KMS-11 (cell line): ENCODE data around the gene DSCAML1.

Experiments
- H2AFZ ChIP-seq: fragments of 200-600 bp; sonication (generic); 2 replicates; pipeline ENCODE4 v1.6.1; 2016; ENCODE audit warnings: antibody characterized with exemption, mixed run types, low read depth
- H3K27ac ChIP-seq: fragments of 200-600 bp; sonication (generic); 2 replicates; pipeline ENCODE4 v1.6.1; 2016; ENCODE audit warnings: mild to moderate bottlenecking, mixed run types
- H3K27me3 ChIP-seq: fragments of 200-600 bp; sonication (generic); 2 replicates; pipeline ENCODE4 v1.6.1; 2017; ENCODE audit warnings: mild to moderate bottlenecking, low read depth, mixed run types, moderate library complexity; ENCODE audit not compliant: insufficient read depth
- H3K36me3 ChIP-seq: fragments of 200-600 bp; sonication (generic); 2 replicates; pipeline ENCODE4 v1.6.1; 2017; ENCODE audit warnings: mild to moderate bottlenecking, mixed run types; ENCODE audit not compliant: insufficient read depth
- H3K4me1 ChIP-seq: fragments of 200-600 bp; sonication (generic); 2 replicates; pipeline ENCODE4 v1.6.1; 2016; ENCODE audit warnings: mild to moderate bottlenecking, low read depth, mixed run types; ENCODE audit not compliant: poor library complexity, severe bottlenecking
- H3K4me2 ChIP-seq: fragments of 200-600 bp; sonication (generic); 2 replicates; pipeline ENCODE4 v1.7.0; 2016; ENCODE audit warnings: mild to moderate bottlenecking, mixed run types
- H3K4me3 ChIP-seq: fragments of 200-600 bp; sonication (generic); IDR thresholded peaks from 2 replicates; pipeline ENCODE4 v1.6.1; 2017; ENCODE audit warnings: low read depth, low read length, mixed read lengths; ENCODE audit not compliant: insufficient read depth
- H3K79me2 ChIP-seq: fragments of 200-600 bp; sonication (generic); 2 replicates; pipeline ENCODE4 v1.6.1; 2016; ENCODE audit warnings: low read depth, mixed run types; ENCODE audit not compliant: insufficient read depth
- H3K9ac ChIP-seq: fragments of 200-600 bp; sonication (generic); 2 replicates; pipeline ENCODE4 v1.6.1; 2016; ENCODE audit warnings: mild to moderate bottlenecking, mixed run types
- H4K20me1 ChIP-seq: fragments of 200-600 bp; sonication (generic); 2 replicates; pipeline ENCODE4 v1.6.1; 2016; ENCODE audit warnings: mild to moderate bottlenecking, mixed run types; ENCODE audit not compliant: insufficient read depth
- CTCF ChIP-seq: fragments of 200-600 bp; sonication (generic); conservative IDR thresholded peaks from 2 replicates; pipeline ENCODE4 v1.6.1; 2017; ENCODE audit warnings: low read depth, mild to moderate bottlenecking, antibody characterized with exemption, low read length, moderate library complexity, mixed read lengths

The DSCAML1 gene

GRCh38 chr11:117663821-117664220, 133.2 kb downstream of the DSCAML1 start:
- Histone ChIP-seq H3K27ac (no peak overlapping the region), H3K79me2 (no peaks in the 10 kb centered on the region), H3K4me2 (no peak overlapping the region), H3K9ac (no peak overlapping the region), H3K27me3 (no peaks in the 10 kb centered on the region), H2AFZ (no peak overlapping the region), H3K4me3 (no peak overlapping the region), H3K4me1 (no peaks in the 10 kb centered on the region), H4K20me1 (no peaks in the 10 kb centered on the region), H3K36me3 (no peaks in the 10 kb centered on the region)
- TF ChIP-seq CTCF, result no peak

- Histone ChIP-seq H3K4me3 (no peak overlapping the region), H2AFZ (no peak overlapping the region), H4K20me1 (no peaks in the 10 kb centered on the region), H3K79me2 (no peaks in the 10 kb centered on the region), H3K27ac (no peak overlapping the region), H3K4me2 (no peak overlapping the region), H3K36me3 (no peaks in the 10 kb centered on the region), H3K9ac (no peak overlapping the region), H3K27me3 (no peaks in the 10 kb centered on the region), H3K4me1 (no peaks in the 10 kb centered on the region)
- no peak for TF ChIP-seq CTCF
Measured at GRCh38 chr11:117663414-117663813, 133.6 kb downstream of the DSCAML1 start.

GRCh38 chr11:117662671-117663269, 134.2 kb downstream of the DSCAML1 start:
- Histone ChIP-seq H3K36me3 (no peaks in the 10 kb centered on the region), H3K27me3 (no peaks in the 10 kb centered on the region), H3K4me2 (no peak overlapping the region), H3K4me1 (no peaks in the 10 kb centered on the region), H2AFZ (no peak overlapping the region), H4K20me1 (no peaks in the 10 kb centered on the region), H3K79me2 (no peaks in the 10 kb centered on the region), H3K9ac (no peak overlapping the region), H3K4me3 (no peak overlapping the region), H3K27ac (no peak overlapping the region)
- TF ChIP-seq CTCF, result no peak

- no peak overlapping the region for H3K9ac ChIP-seq
- no peaks in the 10 kb centered on the region for H3K36me3 ChIP-seq
- no peak overlapping the region for H3K4me3 ChIP-seq
- no peaks in the 10 kb centered on the region for H3K79me2 ChIP-seq
- H2AFZ ChIP-seq, result no peak overlapping the region
- no peak overlapping the region for H3K27ac ChIP-seq
- no peaks in the 10 kb centered on the region for H4K20me1 ChIP-seq
- H3K4me1 ChIP-seq, result no peaks in the 10 kb centered on the region
- no peak overlapping the region for H3K4me2 ChIP-seq
- TF ChIP-seq CTCF, result no peak
- no peaks in the 10 kb centered on the region for H3K27me3 ChIP-seq
Measured at GRCh38 chr11:117662255-117662654, 134.8 kb downstream of the DSCAML1 start.
